ENCODE data around the gene TFCP2.
"Not testable (repeated sequence)": the region's sequence is repeated elsewhere in the genome, so short reads cannot be mapped to it uniquely, and the experiment has no call there.

The TFCP2 gene

DNA sequence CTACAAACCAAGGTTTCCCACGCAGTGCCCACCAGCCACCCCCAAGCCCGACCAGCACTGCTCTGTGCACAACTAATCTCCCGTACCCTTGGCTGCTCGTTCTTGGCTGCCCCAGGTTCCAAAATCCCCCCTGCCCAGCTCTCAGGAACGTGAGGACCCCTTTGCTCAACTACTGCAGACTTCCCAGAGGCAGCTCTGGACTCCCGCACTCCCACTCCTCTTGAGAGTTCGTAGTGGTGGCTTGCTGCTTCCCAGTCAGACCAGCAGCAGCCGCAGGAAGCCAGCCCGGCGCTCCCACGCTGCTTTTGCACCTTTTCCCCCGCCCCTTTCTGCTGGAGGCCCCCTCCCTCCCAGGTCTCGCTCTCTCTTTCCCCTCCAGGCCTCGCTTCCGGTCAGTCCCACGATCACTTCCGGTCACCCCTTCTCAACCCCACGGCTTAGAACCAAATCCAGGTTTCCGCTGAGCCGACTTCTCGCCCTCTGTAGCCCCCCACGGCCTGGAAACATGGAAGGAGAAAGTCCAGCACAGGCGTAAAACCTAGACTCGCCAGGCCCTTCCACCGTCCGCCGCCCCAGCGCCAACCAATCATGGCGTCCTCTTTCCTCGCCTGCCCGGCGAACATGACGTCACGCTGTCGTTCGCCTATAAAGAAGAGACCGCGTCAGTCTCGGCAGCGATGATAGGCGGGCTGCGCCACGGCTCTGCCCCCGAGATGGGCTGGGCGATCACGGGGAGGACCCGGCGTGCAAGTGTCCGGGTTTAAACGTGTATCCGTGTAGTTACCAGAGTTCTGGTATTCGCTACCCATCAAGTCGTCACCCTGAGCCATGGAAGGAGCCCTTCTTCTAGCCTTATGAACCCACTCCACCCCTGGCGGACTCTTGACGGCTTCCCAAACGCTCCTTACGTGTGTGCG is at the start of gene TFCP2:
TFCP2 (minus strand) TSS at position 621 of the 917 bp plus-strand sequence. CDS start 713 bp downstream, outside the sequence.
- in situ Hi-C loops (cut with HindIII; ENCODE audit: low sequenced_read_pairs): no loop called here

DNA sequence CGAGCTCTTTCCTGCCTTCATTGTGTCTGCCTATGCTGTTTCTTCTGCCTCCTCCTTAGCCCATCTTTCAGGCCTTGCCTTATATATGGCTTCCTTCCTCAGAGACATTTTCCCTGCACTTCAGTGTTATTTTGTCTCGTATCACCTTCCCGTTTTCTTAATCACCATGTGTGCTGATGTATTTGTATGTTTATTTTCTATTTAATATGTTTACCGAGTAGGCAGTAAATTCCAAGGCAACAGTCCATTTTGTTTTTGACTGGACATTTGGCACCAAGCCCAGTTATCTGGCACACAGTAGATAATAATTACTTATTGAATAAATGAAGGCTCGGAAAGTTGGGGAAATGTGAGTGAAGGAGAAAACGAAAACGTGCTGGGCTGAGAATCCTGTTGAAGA is 49.5 kb upstream of the TFCP2 start:
- in situ Hi-C loops (cut with HindIII; ENCODE audit: low sequenced_read_pairs): no loop called here

GRCh38 chr12:51219857-51220256 is 46.9 kb upstream of the TFCP2 start:
- in situ Hi-C loops (cut with HindIII; ENCODE audit: low sequenced_read_pairs): not testable (repeated sequence)

- in situ Hi-C loops (cut with HindIII; ENCODE audit: low sequenced_read_pairs): no loop called here
These were observed 46.4 kb upstream of the TFCP2 start for GRCh38 chr12:51219322-51219721.

DNA sequence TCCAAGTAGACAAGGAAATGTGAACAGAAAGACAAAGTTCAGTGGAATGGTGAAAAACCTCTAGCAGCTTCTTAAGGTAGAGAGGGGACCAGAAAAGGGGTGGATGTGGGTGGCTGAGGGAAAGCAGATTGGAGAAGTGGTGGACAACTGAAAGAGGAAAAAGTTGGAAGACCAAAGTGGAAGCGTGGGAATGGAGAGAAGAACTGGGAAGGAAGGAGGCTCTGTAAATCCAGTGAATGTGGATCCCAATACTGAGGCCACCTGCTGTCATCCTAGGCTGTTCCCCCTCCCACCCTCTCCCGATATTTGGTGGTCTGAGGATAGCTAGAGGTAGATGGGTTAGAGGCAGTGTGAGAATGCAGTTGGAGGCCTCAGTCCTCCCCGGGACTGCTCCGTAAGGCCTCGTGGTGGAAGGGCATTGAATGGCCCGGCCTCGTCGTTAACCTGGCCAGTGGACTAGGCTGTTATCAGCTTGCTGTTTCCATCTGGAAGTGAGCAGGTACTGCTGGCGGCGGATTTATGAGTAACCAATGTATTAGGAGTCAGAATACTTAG is 45.7 kb upstream of the TFCP2 start:
- in situ Hi-C loops (cut with HindIII; ENCODE audit: low sequenced_read_pairs): no loop called here

GRCh38 chr12:51217968-51218606 is 45.2 kb upstream of the TFCP2 start, which contains the start of gene POU6F1:
TSS of gene POU6F1 (minus strand) at chr12:51218062. CDS start at chr12:51206836, 11,226 bp downstream.
- in situ Hi-C loops (cut with HindIII; ENCODE audit: low sequenced_read_pairs): no loop called here

GRCh38 chr12:51217133-51217967 is 44.4 kb upstream of the TFCP2 start:
- in situ Hi-C loops (cut with HindIII; ENCODE audit: low sequenced_read_pairs): no loop called here

- in situ Hi-C loops (cut with HindIII; ENCODE audit: low sequenced_read_pairs): no loop called here
These were observed 43.7 kb upstream of the TFCP2 start for GRCh38 chr12:51216642-51217041.

GRCh38 chr12:51214895-51215294 is 42.0 kb upstream of the TFCP2 start:
- in situ Hi-C loops (cut with HindIII; ENCODE audit: low sequenced_read_pairs): no loop called here

DNA sequence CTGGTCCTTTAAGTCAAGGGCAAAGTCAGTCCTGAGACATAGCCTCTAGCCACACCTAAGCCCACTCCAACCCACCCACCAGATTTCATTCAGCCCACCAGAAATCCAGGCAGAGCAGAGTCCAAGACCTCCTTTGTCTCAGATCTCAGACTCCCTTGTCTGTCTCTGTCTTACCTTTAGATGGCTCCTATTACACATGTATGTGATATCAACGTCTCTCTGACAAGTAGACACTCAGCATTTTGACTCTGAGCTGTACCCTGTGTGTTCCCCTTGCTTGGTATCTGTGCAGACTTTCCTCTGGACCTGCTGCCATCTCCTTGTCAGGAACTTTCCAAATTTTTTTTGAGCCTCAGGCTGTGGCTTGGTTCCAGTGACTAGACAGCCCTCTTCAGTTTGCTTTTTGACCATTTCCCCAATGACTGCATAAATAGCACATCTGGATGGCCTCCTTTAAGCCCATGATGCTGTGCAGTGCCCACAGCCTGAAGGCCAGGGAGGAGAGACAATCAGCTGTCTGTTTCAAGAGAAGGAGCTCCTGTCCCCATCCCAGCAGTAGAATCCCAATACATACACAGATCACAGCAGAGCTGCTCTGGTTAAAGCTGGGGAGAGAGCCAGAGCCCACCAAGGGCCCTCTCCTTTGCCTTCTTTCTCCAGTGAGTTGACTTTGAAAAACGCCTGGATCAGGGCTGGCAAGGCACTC is 37.9 kb upstream of the TFCP2 start:
- in situ Hi-C loops (cut with HindIII; ENCODE audit: low sequenced_read_pairs): no loop called here

DNA sequence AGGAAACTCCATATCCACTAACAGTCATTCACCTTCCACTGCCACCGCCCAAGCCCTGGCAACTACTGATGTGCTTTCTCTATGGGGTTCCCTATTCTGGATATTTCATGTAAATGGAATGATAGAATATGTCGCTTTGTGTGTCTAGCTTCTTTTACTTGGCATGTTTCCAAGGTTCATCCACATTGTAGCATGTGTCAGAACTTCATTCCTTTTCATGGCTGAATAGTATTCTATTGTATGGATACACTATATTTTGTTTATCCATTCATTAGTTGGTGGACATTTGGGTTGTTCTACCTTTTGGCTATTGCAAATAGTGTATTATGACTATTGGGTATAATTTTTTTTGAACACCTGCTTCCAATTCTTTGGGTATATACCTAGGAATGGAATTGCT is 36.3 kb upstream of the TFCP2 start:
- in situ Hi-C loops (cut with HindIII; ENCODE audit: low sequenced_read_pairs): no loop called here

DNA sequence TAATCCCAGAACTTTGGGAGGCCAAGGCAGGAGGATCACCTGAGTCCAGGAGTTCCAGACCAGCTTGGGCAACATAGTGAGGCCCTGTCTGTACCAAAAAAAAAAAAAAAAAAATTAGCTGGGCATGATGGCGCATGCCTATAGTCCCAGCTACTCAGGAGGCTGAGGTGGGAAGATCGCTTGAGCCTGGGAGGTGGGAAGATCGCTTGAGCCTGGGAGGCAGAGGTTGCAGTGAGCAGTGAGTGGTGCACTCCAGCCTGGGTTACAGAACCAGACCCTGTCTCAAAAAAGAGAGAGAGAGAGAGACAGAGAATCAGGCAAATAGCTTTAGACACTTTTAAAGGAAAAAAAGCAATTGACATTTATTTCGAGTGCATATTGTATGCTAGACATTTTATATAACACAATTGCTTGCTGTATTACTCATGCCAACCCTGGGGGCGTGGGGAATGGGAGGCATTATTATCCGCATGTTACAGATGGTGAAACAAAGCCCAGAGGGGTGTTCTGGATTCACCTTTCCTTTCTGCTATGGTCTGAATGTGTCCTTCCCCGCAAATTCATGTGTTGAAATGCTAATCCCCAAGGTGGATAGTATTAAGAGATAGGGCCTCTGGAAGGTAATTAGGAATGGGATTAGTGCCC is 35.2 kb upstream of the TFCP2 start:
- in situ Hi-C loops (cut with HindIII; ENCODE audit: low sequenced_read_pairs): no loop called here

DNA sequence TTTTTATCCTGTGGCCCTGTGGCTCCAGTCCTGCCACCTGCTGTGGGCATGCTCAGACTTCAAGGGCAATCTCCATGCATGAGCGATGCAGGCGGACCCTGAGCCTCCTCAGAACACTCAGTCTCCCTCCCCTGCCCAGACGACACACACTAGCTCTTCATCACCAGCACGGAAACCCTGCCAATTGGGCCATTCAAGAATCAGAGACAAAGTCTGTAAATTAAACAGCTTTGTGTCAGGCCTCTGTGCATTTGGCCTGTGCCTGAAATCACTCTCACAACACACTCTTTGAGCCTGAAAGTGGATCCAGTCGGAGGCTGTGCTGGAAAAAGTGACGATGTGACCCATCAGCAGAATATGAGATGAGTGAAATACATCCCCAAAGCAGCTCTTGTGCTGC is 32.4 kb upstream of the TFCP2 start:
- in situ Hi-C loops (cut with HindIII; ENCODE audit: low sequenced_read_pairs): no loop called here

DNA sequence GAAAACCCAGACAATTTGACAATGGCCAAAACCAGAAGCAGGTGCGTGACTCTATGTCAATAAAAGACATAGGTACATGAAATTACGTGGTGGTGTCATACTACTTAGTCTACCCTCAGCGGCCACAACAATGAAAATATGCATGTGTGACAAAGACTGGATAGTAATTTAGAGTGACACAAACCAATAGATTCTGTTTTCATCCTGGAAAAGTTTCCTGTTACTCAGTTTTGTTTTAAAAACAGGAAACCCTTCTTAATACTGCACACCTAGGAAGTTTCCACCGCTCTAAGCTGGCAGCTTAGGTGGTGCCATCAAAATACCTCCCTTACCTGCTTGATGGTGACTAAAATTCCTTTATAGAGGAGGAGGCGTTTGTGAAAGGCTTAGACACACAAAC is 29.8 kb upstream of the TFCP2 start:
- in situ Hi-C loops (cut with HindIII; ENCODE audit: low sequenced_read_pairs): no loop called here

GRCh38 chr12:51200806-51201205 is 27.9 kb upstream of the TFCP2 start:
- in situ Hi-C loops (cut with HindIII; ENCODE audit: low sequenced_read_pairs): no loop called here

DNA sequence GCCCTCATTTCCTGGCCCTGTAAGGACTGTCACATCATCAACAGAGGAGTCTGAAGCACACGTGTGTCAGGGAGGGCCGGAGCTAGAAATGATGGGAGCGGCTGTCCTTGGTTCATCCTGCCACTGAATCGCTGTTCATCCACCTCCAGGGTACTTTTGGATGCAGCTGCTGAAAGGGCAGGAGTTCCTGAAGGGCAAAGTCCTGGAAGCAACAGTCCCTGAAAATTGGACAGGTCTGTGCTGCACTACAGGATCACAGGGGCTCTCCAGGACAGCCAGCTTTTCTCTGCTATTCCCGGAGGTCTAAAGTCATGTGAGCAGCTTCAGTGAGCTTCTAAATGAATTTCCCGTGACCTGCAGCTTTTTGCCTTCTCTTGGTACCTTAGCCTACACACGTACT is 27.2 kb upstream of the TFCP2 start:
- in situ Hi-C loops (cut with HindIII; ENCODE audit: low sequenced_read_pairs): no loop called here

DNA sequence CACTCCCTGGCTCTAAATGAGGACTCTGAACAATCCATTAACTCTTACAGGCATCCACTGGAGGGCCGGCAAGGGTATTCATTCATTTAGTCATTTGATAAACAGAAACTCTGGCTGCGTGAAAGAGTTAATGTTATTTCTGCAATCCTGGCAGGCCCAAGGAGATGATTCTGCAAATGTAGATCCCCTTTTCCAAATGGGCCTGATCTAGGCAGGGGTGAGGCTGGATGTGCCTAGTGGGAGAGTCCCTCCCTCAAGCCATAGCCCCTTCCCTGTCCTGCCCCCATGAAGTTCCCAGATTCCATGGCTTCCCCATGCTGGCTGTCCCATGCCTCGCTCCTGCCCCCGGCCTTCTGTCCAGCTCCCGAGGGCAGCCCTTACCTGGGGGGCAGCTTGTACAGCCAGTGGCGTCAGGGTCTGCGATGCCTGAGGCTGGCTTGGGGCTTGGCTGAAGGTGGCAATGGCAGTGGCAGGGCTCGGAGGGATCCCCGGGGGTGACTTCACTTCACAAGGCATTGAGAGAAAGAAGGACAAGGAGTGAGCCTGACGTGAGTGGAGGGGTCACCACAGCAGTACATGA is 26.5 kb upstream of the TFCP2 start:
- in situ Hi-C loops (cut with HindIII; ENCODE audit: low sequenced_read_pairs): no loop called here

GRCh38 chr12:51198568-51199365 is 25.8 kb upstream of the TFCP2 start:
- in situ Hi-C loops (cut with HindIII; ENCODE audit: low sequenced_read_pairs): no loop called here
